Measurements from ENCODE around the gene CCL5.

Gene CCL5

DNA sequence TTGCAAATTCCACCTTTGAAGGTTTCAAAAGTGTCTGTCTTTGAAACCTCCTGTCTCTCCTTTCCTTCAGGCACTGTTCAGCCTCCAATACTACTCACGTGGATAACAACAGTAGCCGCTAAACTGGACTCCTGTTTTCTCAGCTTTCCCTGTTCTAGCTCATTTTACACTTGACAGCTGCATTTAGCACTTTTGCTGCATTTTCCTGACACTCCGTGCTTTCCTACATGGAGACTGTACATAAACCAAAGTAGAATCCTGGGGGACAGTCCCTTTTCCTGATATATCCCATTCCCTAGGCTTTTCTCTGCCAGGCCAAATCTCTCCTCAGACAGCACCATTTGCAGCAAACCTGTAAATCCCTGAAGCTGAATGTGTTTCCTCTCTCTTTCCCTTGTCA is 3.6 kb downstream of the CCL5 start:
- no peaks in the 10 kb centered on the region for H3K79me2 ChIP-seq (ENCODE audit: low read length)
- no peak overlapping the region for H3K9ac ChIP-seq (ENCODE audit: low read length)
- TF ChIP-seq EZH2phosphoT487 (IDR thresholded peaks at IDR 0.05; ENCODE audit: low read depth): no peak
- TF ChIP-seq, protein P1, sequence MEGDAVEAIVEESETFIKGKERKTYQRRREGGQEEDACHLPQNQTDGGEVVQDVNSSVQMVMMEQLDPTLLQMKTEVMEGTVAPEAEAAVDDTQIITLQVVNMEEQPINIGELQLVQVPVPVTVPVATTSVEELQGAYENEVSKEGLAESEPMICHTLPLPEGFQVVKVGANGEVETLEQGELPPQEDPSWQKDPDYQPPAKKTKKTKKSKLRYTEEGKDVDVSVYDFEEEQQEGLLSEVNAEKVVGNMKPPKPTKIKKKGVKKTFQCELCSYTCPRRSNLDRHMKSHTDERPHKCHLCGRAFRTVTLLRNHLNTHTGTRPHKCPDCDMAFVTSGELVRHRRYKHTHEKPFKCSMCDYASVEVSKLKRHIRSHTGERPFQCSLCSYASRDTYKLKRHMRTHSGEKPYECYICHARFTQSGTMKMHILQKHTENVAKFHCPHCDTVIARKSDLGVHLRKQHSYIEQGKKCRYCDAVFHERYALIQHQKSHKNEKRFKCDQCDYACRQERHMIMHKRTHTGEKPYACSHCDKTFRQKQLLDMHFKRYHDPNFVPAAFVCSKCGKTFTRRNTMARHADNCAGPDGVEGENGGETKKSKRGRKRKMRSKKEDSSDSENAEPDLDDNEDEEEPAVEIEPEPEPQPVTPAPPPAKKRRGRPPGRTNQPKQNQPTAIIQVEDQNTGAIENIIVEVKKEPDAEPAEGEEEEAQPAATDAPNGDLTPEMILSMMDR (IDR thresholded peaks at IDR 0.05; ENCODE audit: low read depth, low read length): no peak
- no peaks in the 10 kb centered on the region for H4K20me1 ChIP-seq (ENCODE audit: insufficient read depth, low read length)
- H2AFZ ChIP-seq (ENCODE audit: low read depth, low read length): no peak overlapping the region
- no peak overlapping the region for H3K4me3 ChIP-seq (ENCODE audit: low read length)
- no peak overlapping the region for H3K27ac ChIP-seq (ENCODE audit: low read length)
- no peak overlapping the region for H3K4me2 ChIP-seq (ENCODE audit: low read length)
- H3K9me3 ChIP-seq (ENCODE audit: insufficient read depth, low read length): no peaks in the 10 kb centered on the region
- H3K4me1 ChIP-seq (ENCODE audit: low read length): peaks cover 20% of the 10 kb centered on the region
- H3K36me3 ChIP-seq (replicated peaks; ENCODE audit: low read depth, low read length): peaks cover 2% of the 10 kb centered on the region
- H3K27me3 ChIP-seq (ENCODE audit: low read depth, low read length): no peaks in the 10 kb centered on the region

DNA sequence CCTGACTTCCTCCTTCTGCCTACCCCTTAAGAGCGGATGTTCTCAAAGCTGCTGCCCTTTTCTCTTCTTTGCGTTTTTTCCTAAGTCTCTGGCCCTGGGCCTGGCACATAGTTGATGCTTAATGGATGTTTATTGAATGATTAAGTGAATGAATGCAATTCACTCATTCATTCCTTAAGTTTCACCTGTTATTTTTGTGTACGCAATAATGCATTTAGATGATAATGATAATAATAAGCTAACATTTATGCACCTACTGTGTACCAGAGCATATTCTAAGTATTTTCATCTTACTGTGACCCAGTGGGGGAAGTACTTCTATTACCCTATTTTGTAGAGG is 4.4 kb downstream of the CCL5 start:
- Histone ChIP-seq H3K9ac (ENCODE audit: low read length) (no peak overlapping the region), H3K4me1 (ENCODE audit: low read length) (peaks cover 13% of the 10 kb centered on the region), H3K36me3 (replicated peaks; ENCODE audit: low read depth, low read length) (peaks cover 2% of the 10 kb centered on the region), H4K20me1 (ENCODE audit: insufficient read depth, low read length) (no peaks in the 10 kb centered on the region), H3K27me3 (ENCODE audit: low read depth, low read length) (no peaks in the 10 kb centered on the region), H3K4me3 (ENCODE audit: low read length) (no peak overlapping the region), H3K4me2 (ENCODE audit: low read length) (no peak overlapping the region), H2AFZ (ENCODE audit: low read depth, low read length) (no peak overlapping the region), H3K79me2 (ENCODE audit: low read length) (no peaks in the 10 kb centered on the region), H3K27ac (ENCODE audit: low read length) (no peak overlapping the region), H3K9me3 (ENCODE audit: insufficient read depth, low read length) (no peaks in the 10 kb centered on the region)
- TF ChIP-seq EZH2phosphoT487 (IDR thresholded peaks at IDR 0.05; ENCODE audit: low read depth): no peak
- TF ChIP-seq, protein P1 (IDR thresholded peaks at IDR 0.05; ENCODE audit: low read depth, low read length): no peak

DNA sequence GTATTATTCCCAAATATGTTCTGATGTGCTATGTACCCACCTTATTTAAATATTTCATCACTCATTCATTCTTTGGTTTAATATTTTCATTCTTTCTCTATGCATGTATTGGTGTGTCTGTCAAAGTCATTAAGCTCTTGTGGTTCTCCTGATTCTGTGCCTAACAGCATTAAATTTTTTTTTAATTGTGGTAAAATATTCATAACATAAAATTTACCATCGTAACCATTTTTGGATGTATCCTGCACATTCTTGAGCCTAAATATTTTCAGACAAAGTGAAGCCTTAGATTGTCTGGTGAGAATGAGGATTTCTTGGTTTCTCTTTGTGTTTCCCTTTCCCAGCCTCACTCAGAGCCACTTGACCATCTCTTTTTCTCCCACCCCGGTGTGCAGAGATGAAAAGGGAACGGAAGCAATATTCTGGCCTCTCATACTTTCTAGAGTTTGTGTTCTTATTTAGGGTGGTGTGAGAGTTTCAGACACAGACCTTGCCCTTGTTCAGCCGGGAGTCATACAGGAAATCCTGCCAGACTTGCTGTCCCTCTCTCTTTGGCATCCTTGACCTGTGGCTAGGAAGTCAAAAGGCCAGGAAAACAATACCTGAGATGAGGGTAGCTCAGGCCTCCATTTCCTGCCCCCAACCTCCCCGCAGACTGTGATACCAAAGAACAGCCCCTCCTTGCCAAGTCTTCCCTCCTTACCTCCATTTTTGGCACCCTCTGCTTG is 4.9 kb downstream of the CCL5 start:
- TF ChIP-seq EZH2phosphoT487 (IDR thresholded peaks at IDR 0.05; ENCODE audit: low read depth): no peak
- TF ChIP-seq, protein P1 (IDR thresholded peaks at IDR 0.05; ENCODE audit: low read depth, low read length): no peak
- no peak overlapping the region for H3K4me3 ChIP-seq (ENCODE audit: low read length)
- H3K79me2 ChIP-seq (ENCODE audit: low read length): no peaks in the 10 kb centered on the region
- H3K4me2 ChIP-seq (ENCODE audit: low read length): no peak overlapping the region
- no peaks in the 10 kb centered on the region for H4K20me1 ChIP-seq (ENCODE audit: insufficient read depth, low read length)
- peaks cover 2% of the 10 kb centered on the region for H3K36me3 ChIP-seq (replicated peaks; ENCODE audit: low read depth, low read length)
- H3K27me3 ChIP-seq (ENCODE audit: low read depth, low read length): no peaks in the 10 kb centered on the region
- no peak overlapping the region for H2AFZ ChIP-seq (ENCODE audit: low read depth, low read length)
- no peak overlapping the region for H3K27ac ChIP-seq (ENCODE audit: low read length)
- H3K9me3 ChIP-seq (ENCODE audit: insufficient read depth, low read length): no peaks in the 10 kb centered on the region
- H3K4me1 ChIP-seq (ENCODE audit: low read length): peaks cover 8% of the 10 kb centered on the region
- no peak overlapping the region for H3K9ac ChIP-seq (ENCODE audit: low read length)

DNA sequence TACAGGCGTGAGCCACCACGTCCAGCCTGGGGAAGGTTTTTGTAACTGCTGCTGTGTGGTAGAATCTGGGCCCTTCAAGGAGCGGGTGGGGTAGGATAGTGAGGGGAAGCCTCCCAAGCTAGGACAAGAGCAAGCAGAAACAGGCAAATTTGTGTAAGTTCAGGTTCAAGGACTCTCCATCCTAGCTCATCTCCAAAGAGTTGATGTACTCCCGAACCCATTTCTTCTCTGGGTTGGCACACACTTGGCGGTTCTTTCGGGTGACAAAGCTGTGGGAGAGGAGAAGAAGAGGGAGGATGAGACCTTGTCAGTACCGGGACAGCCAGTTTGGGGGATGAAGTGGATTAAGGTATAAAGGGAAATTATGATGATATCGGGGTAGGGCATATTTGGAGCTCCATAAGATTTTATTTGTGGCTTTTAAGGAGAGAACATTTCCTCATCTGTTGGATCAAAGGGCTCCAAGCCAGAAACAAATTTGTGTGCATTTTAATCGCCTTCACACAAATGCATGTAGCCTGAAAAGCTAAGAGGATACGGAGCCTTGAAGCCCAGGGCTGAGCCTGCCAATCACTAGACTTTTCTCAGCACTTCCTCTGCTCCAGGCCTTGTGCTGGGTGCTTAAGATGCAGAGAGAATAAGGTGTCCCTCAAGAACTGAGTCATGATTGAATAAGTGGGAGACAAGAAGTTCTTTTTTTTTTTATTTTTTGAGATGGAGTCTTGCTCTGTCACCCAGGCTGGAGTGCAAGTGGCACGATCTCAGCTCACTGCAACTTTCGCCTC is 7.8 kb downstream of the CCL5 start:
- H2AFZ ChIP-seq (ENCODE audit: low read depth, low read length): no peak overlapping the region
- H3K79me2 ChIP-seq (ENCODE audit: low read length): no peaks in the 10 kb centered on the region
- no peak overlapping the region for H3K9ac ChIP-seq (ENCODE audit: low read length)
- H3K4me3 ChIP-seq (ENCODE audit: low read length): no peak overlapping the region
- H3K27ac ChIP-seq (ENCODE audit: low read length): no peak overlapping the region
- H3K4me2 ChIP-seq (ENCODE audit: low read length): no peak overlapping the region
- H4K20me1 ChIP-seq (ENCODE audit: insufficient read depth, low read length): no peaks in the 10 kb centered on the region
- no peaks in the 10 kb centered on the region for H3K9me3 ChIP-seq (ENCODE audit: insufficient read depth, low read length)
- TF ChIP-seq, protein P1 (IDR thresholded peaks at IDR 0.05; ENCODE audit: low read depth, low read length): no peak
- no peak for TF ChIP-seq EZH2phosphoT487 (IDR thresholded peaks at IDR 0.05; ENCODE audit: low read depth)
- H3K4me1 ChIP-seq (ENCODE audit: low read length): no peaks in the 10 kb centered on the region
- peaks cover 2% of the 10 kb centered on the region for H3K36me3 ChIP-seq (replicated peaks; ENCODE audit: low read depth, low read length)
- H3K27me3 ChIP-seq (ENCODE audit: low read depth, low read length): no peaks in the 10 kb centered on the region

All from OCI-LY3 (cell line).